Neutrophil (primary cell): ENCODE data around the gene PNMA1.

Source experiments
- H3K27ac ChIP-seq: fragments of 200-600 bp; sonication (generic); 2 replicates; pipeline ENCODE4 v1.5.1; 2016; ENCODE audit warnings: mild to moderate bottlenecking, moderate library complexity
- H3K27me3 ChIP-seq: fragments of 200-600 bp; sonication (generic); 2 replicates; pipeline ENCODE4 v1.6.0; 2016; ENCODE audit warnings: mild to moderate bottlenecking
- H3K36me3 ChIP-seq: fragments of 200-600 bp; sonication (generic); 2 replicates; pipeline ENCODE4 v1.5.1; 2017
- H3K4me1 ChIP-seq, 2 experiments: fragments of 200-600 bp in 1 of 2; sonication (generic) in 1 of 2; 1 replicate in 1 of 2; 2 replicates in 1 of 2; pipeline versions ENCODE4 v1.5.1 to v1.6.1; 2013 to 2016; ENCODE audit warnings: low read depth in 1 of 2, low read length in 1 of 2, mild to moderate bottlenecking in 1 of 2, moderate library complexity in 1 of 2; ENCODE audit not compliant: control insufficient read depth in 1 of 2, insufficient read depth in 1 of 2
- H3K4me3 ChIP-seq, 2 experiments: fragments of 200-600 bp in 1 of 2; sonication (generic) in 1 of 2; 1 replicate in 1 of 2; 2 replicates in 1 of 2; pipeline ENCODE4 v1.5.1; 2013 to 2016; ENCODE audit warnings: low read depth in 1 of 2, low read length in 1 of 2, mild to moderate bottlenecking in 1 of 2, moderate library complexity in 1 of 2
- H3K9me3 ChIP-seq: fragments of 200-600 bp; sonication (generic); 2 replicates; pipeline ENCODE4 v1.5.1; 2016
- CTCF ChIP-seq: fragments of 200-600 bp; sonication (generic); IDR thresholded peaks from 2 replicates; pipeline ENCODE4 v1.5.1; 2016; ENCODE audit warnings: antibody characterized with exemption

The PNMA1 gene

GRCh38 chr14:73714656-73715081 lies 485 bp upstream of the PNMA1 start:
- Histone ChIP-seq H3K27ac (no peak overlapping the region), H3K4me3 (peak overlapping the region; percentile 77 to 85), H3K36me3 (peaks cover 42% of the 10 kb centered on the region), H3K4me1 (peaks cover 24 to 25% of the 10 kb centered on the region in 2 experiments), H3K27me3 (peaks cover 46% of the 10 kb centered on the region), H3K9me3 (no peaks in the 10 kb centered on the region)
- no peak for TF ChIP-seq CTCF

DNA sequence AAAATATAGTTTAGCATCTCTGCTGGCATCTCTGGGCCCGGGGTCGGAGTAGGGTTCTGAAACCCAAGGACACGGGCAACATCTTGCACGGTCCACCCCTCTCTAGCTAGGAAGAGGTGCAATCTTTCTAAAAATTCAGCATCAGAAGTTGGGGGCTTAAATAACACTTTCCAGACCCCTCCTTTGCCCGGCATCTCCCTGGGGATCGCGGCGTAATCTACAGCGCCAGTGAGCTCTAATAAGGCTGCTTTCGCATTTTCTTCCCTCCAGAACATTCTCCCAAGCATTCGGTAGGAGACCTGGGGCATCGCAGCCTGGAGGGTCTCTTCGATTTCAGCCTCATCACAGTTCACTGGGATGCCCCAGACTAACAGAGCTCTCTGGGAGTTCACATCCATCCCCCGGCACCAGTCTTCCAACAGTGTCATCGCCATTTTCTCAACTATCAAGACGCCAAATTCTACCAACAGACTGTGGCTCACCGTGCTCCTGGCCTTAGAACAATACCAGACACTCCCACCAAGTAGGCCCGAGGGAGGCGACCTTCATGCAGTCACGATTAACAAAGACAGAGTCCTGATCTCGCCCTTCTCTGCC lies 880 bp downstream of the PNMA1 start:
- no peaks in the 10 kb centered on the region for H3K9me3 ChIP-seq
- peaks cover 24 to 25% of the 10 kb centered on the region in 2 experiments for H3K4me1 ChIP-seq
- H3K36me3 ChIP-seq = peaks cover 28% of the 10 kb centered on the region
- no peak for TF ChIP-seq CTCF
- H3K27ac ChIP-seq = no peak overlapping the region
- H3K27me3 ChIP-seq = peaks cover 46% of the 10 kb centered on the region
- H3K4me3 ChIP-seq = peak overlapping the region; percentile 77 to 85

- no peaks in the 10 kb centered on the region for H3K9me3 ChIP-seq
- H3K4me3 ChIP-seq = peak overlapping the region; percentile 77 to 85
- no peak for TF ChIP-seq CTCF
- peaks cover 46% of the 10 kb centered on the region for H3K27me3 ChIP-seq
- H3K4me1 ChIP-seq = peaks cover 24 to 25% of the 10 kb centered on the region in 2 experiments
- H3K27ac ChIP-seq = no peak overlapping the region
- peaks cover 22% of the 10 kb centered on the region for H3K36me3 ChIP-seq
Measured at GRCh38 chr14:73712540-73713180, 1.5 kb downstream of the PNMA1 start.

DNA sequence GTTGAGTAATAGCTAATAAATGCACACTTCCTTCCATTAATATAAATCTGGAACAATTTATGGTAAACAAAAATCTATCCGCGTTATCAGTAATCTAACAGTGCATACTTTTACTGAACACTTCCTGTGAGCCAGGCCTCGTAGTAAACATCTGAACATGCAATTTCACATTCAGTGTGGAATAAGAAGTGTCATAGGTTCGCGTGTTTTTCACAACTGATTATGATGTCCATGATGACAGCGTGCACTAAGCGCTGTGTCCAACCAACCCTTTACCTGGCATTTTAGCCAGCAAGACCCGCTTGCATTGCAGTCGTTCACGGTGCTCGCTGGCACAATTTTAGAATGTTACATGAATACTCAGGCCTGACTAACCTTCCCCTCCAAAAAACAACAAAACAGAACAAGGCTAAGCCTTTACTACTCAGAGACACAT lies 2.1 kb downstream of the PNMA1 start:
- Histone ChIP-seq H3K9me3 (no peaks in the 10 kb centered on the region), H3K36me3 (peaks cover 16% of the 10 kb centered on the region), H3K27ac (no peak overlapping the region), H3K4me1 (peaks cover 24 to 25% of the 10 kb centered on the region in 2 experiments), H3K27me3 (peaks cover 46% of the 10 kb centered on the region), H3K4me3 (no peak overlapping the region)
- no peak for TF ChIP-seq CTCF

GRCh38 chr14:73710737-73711136 lies 3.4 kb downstream of the PNMA1 start:
- TF ChIP-seq CTCF = no peak
- Histone ChIP-seq H3K36me3 (peaks cover 4% of the 10 kb centered on the region), H3K27ac (no peak overlapping the region), H3K9me3 (no peaks in the 10 kb centered on the region), H3K4me3 (no peak overlapping the region), H3K4me1 (peaks cover 24 to 25% of the 10 kb centered on the region in 2 experiments), H3K27me3 (peaks cover 46% of the 10 kb centered on the region)
